T-helper 1 cell (primary cell): ENCODE data around the gene LRRC37A3.
"Not testable (repeated sequence)": the region's sequence is repeated elsewhere in the genome, so short reads cannot be mapped to it uniquely, and the experiment has no call there.

Source experiments
- DNase-seq, 5 donors: peaks; one replicate each; pipeline ENCODE4 v3.0.0-alpha.2; 2012 to 2020

The LRRC37A3 gene

DNA sequence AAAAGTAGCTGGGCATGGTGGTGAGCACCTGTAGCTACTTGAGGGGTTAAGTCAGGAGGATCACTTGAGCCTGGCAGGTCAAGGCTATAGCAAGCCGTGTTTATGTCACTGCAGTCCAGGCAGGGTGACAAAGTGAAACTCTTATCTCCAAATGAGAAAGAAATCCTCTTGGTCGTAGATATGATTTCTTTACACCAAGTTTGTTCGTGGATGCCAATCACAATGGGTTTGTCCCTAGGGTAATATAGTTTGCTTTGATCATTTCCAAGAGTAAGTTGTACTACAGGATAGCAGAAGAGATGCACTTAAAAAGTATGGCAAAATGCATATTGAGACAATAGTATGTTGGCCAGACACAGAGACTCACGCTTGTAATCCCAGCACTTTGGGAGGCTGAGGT lies 6.0 kb upstream of the LRRC37A3 start:
- DNase-seq = not testable (repeated sequence)

DNA sequence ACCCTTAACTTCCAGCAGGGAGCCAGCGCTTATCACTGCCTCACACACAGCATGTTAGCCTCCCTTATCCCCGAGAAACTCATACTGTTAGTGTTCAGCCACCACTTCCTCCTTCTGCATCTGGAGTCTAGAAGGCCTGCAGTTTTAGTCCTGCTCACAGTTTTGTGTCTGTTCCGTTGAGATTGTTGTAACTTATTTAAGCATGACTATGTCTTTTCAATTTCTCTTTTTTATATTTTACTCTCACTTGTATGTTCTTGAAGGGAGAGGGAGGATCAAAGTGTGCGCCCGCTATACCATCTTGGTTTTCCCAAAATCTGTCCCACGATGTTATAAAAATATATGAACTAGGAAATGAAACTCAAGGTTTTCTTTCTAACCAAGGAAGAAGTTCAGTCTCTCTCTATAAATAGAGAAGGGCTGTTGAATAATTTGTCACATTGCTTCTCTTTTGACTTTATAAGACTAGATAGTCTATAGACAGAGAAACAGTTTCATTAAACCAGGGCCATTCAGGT lies 3.8 kb upstream of the LRRC37A3 start:
- not testable (repeated sequence) for DNase-seq

GRCh38 chr17:64920419-64921172 lies 1.3 kb upstream of the LRRC37A3 start:
- no peak for DNase-seq

DNA sequence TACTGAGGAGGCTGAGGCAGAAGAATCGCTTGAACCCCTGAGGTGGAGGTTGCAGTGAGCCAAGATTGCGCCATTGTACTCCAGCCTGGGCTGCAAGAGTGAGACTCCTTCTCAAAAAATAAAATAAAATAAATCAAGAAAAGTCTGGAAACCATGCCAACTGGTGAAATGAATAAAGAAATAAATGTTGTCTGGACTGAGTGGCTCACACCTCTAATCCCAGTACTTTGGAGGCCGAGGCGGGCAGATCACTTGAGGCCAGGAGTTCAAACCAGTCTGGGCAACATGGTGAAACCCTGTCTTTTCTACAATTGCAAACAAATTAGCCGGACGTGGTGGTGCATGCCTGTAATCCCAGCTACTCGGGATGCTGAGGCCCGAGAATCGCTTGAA lies 744 bp upstream of the LRRC37A3 start:
- no peak for DNase-seq

DNA sequence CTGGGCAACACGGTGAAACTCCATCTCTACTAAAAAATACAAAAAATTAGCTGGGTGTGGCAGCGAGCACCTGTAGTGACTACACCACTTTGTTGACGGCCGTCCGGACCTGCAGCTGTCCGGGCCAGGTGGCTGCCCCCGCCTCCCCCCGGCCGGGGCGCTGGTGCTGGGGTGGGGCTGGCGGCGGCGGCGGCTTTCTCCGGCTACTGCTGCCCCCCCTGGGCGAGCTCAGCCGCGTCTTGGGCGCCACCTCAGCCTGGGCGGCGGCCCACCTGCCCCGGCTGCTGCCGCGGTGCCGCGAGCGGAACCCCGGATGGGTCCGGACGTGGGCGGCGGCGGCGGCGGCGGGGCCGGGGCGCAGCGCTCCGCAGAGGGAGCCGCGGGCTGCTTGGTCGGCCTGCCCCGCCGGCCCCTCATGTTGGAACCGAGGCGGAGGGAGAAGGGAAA lies 413 bp downstream of the LRRC37A3 start:
- peak in 4 of 5 donors; percentile 25 to 46 (median 34) for DNase-seq

GRCh38 chr17:64917540-64917939 lies 1.7 kb downstream of the LRRC37A3 start:
- DNase-seq = not testable (repeated sequence)

- DNase-seq = not testable (repeated sequence)
Observed at GRCh38 chr17:64915244-64915643, 4.0 kb downstream of the LRRC37A3 start.

- not testable (repeated sequence) for DNase-seq
Observed at GRCh38 chr17:64910191-64910514, 9.1 kb downstream of the LRRC37A3 start.

DNA sequence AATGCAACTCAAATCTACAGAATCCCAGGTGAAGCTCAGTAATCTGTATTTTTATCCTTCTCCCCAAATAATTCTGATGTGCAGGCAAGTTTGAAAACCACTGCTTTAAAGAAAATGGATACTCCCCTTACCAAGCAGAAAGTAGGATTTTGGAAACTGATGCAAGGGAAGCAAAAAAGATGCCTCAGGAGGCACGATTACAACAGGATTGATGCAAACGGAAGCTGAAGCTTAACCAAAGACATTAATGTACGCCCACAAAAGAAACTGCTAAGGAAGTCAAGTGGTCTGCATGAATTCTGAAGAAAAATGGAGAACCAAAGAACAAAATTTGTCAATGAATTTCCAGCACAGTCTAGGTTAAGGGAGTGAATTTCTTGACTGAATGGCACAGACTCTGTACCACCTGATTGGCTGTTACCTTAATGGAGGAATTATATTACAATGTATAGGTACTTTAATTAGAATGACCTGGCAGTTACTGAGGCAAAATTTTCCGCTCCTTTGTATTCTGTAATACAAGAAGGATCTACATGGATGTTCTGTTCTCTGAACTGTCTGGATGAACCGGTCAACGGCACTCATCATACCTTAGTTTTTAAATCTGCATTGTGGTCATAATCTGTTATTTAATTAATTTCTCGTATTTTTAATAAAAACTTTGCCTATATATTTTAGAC lies 9.6 kb downstream of the LRRC37A3 start:
- DNase-seq = not testable (repeated sequence)

DNA sequence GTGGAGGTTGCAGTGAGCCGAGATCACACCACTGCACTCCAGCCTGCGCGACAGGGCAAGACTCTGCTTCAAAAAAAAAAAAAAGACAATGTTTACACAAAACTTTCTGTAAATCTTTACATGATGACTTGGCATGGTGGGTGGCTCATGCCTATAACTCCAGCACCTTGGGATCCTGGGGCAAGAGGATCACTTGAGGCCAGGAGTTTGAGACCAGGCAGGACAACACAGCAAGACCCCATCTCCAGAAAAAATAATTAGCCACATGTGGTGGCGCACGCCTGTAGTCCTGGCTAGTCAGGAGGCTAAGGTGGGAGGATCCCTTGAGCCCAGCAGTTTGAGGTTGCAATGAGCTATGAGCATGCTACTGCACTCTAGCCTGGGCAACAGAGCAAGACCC lies 15.2 kb downstream of the LRRC37A3 start:
- not testable (repeated sequence) for DNase-seq

GRCh38 chr17:64897136-64897535 lies 22.1 kb downstream of the LRRC37A3 start:
- peak in 1 of 5 donors; percentile 9 for DNase-seq

GRCh38 chr17:64874210-64874609 lies 45.1 kb downstream of the LRRC37A3 start:
- DNase-seq = not testable (repeated sequence)

DNA sequence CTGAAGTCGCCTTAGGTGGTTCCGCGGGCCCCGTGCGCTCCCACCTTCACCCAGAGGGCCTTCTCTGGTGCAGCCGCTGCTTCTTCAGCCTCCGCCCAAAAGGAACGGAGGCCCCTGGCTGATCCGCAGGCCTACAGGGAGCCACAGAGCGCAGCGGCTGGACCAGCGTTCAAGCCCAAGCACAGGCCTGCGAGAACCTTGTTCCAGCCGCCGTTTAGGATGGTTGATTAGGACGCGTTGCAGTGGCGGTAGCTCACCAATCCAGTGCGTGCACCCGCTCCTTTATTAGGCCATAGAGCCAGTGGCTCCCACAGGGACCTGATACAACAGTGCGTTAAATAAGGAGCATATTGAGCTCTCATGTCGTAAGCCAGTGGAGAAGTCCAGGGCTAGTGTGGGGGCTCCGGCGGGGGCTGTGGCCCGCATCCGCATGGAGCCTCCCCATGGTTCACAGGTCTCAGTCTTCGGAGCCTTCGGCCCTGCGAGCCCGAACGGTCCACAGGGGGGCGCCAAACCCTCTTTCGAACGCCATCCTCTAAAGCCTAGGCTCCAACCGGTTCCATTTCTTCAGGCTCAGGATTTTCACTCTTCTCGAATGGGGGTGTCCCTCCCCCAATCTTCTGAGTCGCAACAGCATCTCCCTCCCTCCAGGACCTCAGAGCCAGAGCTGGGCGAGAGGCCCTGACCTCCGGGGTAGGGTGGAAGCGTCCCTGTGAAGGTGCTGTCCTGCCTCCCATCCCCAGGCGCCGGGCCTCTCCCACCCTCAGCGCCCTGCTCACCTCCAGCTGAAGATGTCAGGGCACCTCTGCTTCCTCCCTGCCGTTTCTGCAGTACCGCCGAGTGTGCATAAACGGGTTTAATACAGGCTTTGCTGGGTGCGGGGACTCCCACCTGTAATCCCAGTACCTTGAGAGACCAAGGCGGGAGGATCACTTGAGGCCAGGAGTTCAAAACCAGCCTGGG lies 71.5 kb downstream of the LRRC37A3 start:
- peak; percentile 38 to 71 (median 55) for DNase-seq

GRCh38 chr17:64846892-64847291 lies 72.4 kb downstream of the LRRC37A3 start:
- DNase-seq = not testable (repeated sequence)

GRCh38 chr17:64843918-64844317 lies 75.4 kb downstream of the LRRC37A3 start:
- not testable (repeated sequence) for DNase-seq

DNA sequence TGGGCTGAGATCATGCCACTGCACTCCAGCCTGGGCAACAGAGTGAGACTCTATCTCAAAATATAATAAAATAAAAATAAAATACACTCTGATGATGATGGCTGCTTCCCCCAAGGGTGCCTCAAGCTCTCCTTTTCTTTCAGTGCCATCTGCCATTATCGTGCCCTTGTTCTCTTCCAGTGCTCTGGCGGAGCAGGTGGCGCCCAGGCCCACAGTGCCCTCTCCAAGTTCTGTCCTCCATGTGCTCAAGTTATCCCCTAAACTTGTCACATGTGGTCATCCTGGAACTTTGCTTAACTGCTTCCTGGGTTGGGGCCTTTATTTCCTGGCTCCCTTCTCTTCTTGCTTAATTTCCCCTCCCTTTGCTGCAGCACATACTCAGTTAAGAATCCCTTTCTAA lies 76.4 kb downstream of the LRRC37A3 start:
- DNase-seq = not testable (repeated sequence)

- not testable (repeated sequence) for DNase-seq
Observed at GRCh38 chr17:64840960-64841359, 78.3 kb downstream of the LRRC37A3 start.

GRCh38 chr17:64838513-64838912 lies 80.8 kb downstream of the LRRC37A3 start:
- not testable (repeated sequence) for DNase-seq

- DNase-seq = peak; percentile 70 to 89 (median 75)
Observed at GRCh38 chr17:64837018-64837761, 82.1 kb downstream of the LRRC37A3 start.

GRCh38 chr17:64836623-64837017 lies 82.7 kb downstream of the LRRC37A3 start:
- DNase-seq = peak in 3 of 5 donors; percentile 14 to 25 (median 17)

DNA sequence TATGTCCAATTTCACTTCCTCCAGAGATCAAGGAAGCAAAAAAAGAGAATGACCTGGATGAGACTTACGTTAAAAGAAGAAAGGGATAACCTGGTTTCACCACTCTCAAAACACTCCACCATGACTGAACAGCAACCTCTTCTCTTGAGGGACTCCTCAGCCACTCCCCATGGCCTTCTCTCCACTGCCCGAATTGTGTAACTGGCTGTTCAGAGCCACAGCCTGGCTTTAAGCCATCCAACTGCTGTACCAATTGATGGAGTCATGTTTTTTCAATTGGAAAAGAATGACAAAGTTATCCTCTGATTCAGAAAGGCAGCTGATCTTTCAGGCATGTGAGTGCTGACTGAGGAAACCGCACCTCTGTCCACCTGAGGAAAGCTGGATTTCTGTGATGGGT lies 85.2 kb downstream of the LRRC37A3 start:
- DNase-seq = not testable (repeated sequence)

DNA sequence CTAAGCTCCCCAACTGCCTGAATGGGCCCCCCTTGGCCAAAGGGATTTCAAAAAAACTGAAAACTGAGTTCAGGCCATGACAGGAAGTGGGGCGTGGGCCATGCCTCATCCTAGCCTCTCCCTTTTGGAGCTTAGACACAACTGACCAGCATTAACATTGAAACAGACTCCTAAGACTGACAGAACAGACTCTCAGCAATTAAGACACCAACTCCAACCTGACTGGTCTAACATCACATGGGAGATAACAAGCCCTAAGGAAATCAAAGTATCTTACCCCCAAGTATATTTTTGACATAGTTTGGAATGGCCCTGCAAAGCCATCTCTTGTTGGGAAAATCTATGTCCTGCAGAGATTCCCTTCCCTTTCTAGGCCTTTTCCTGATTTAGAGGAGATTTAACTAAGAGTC lies 88.6 kb downstream of the LRRC37A3 start:
- DNase-seq = not testable (repeated sequence)
